ENCODE results near the gene LEF1.
A peak's percentile ranks its signal among the peaks of the same experiment; 100 is the strongest.

LEF1 gene

GRCh38 chr4:108175966-108176365, 7.2 kb upstream of the LEF1 start:
- DNase-seq (ENCODE audit: low read depth), result no peak

- no peak for DNase-seq (ENCODE audit: low read depth)
Measured at GRCh38 chr4:108174856-108175255, 6.1 kb upstream of the LEF1 start.

- DNase-seq (ENCODE audit: low read depth), result no peak
Measured at GRCh38 chr4:108173599-108174057, 4.9 kb upstream of the LEF1 start.

GRCh38 chr4:108172753-108173598, 4.2 kb upstream of the LEF1 start:
- peak; percentile 3 for DNase-seq (ENCODE audit: low read depth)

- no peak for DNase-seq (ENCODE audit: low read depth)
Measured at GRCh38 chr4:108172231-108172752, 3.6 kb upstream of the LEF1 start.

- DNase-seq (ENCODE audit: low read depth), result no peak
Measured at GRCh38 chr4:108171339-108172230, 2.9 kb upstream of the LEF1 start.

- DNase-seq (ENCODE audit: low read depth), result no peak
Measured at GRCh38 chr4:108170631-108171338, 2.1 kb upstream of the LEF1 start.

GRCh38 chr4:108169664-108170063, 932 bp upstream of the LEF1 start:
- DNase-seq (ENCODE audit: low read depth), result no peak

- DNase-seq (ENCODE audit: low read depth), result no peak
Measured at GRCh38 chr4:108168160-108168670, 517 bp downstream of the LEF1 start.

- DNase-seq (ENCODE audit: low read depth), result no peak
Measured at GRCh38 chr4:108166441-108167315, 2.1 kb downstream of the LEF1 start.

GRCh38 chr4:108166038-108166437, 2.7 kb downstream of the LEF1 start:
- DNase-seq (ENCODE audit: low read depth), result no peak

- no peak for DNase-seq (ENCODE audit: low read depth)
Measured at GRCh38 chr4:108165586-108165985, 3.1 kb downstream of the LEF1 start.

GRCh38 chr4:108163351-108163750, 5.4 kb downstream of the LEF1 start:
- no peak for DNase-seq (ENCODE audit: low read depth)

- DNase-seq (ENCODE audit: low read depth), result no peak
Measured at GRCh38 chr4:108160741-108161352, 7.9 kb downstream of the LEF1 start.

GRCh38 chr4:108159845-108160244, 8.9 kb downstream of the LEF1 start:
- DNase-seq (ENCODE audit: low read depth), result no peak

- DNase-seq (ENCODE audit: low read depth), result no peak
Measured at GRCh38 chr4:108157655-108158054, 11.1 kb downstream of the LEF1 start.

GRCh38 chr4:108156391-108156790, 12.3 kb downstream of the LEF1 start:
- DNase-seq (ENCODE audit: low read depth), result no peak

- DNase-seq (ENCODE audit: low read depth), result no peak
Measured at GRCh38 chr4:108155373-108155772, 13.4 kb downstream of the LEF1 start.

- DNase-seq (ENCODE audit: low read depth), result no peak
Measured at GRCh38 chr4:108152980-108153379, 15.8 kb downstream of the LEF1 start.

Measured in fibroblast of gingiva (primary cell).